Measurements from ENCODE around the gene GIGYF2. TPM values are rescaled to one million over a fixed set of nuclear protein-coding genes. Genes with fewer than 3 reads are reported as not detected.

GIGYF2 gene
- total RNA-seq, 1 experiment from 2014 or later = 60.6 TPM

GRCh38 chr2:232689152-232689910, 7.8 kb upstream of the GIGYF2 start:
- ATAC-seq (no peak), DNase-seq (ENCODE audit: low read depth, low spot score) (no peak)
- POLR2A ChIA-PET = no interaction called here
- Histone ChIP-seq H3K27ac (ENCODE audit: low read depth, low read length) (no peak overlapping the region), H3K27me3 (ENCODE audit: insufficient read depth, low read length) (no peaks in the 10 kb centered on the region), H3K4me1 (ENCODE audit: control insufficient read depth in 1 of 2, insufficient read depth in 2 of 2, low read length in 2 of 2) (no peaks in the 10 kb centered on the region; a peak in 1 of 4 replicates), H3K79me2 (ENCODE audit: insufficient read depth, low read length) (no peaks in the 10 kb centered on the region), H2AFZ (ENCODE audit: low read depth, low read length, poor library complexity, severe bottlenecking) (no peak overlapping the region), H3K4me2 (ENCODE audit: low read length) (no peak overlapping the region), H4K20me1 (ENCODE audit: insufficient read depth) (no peaks in the 10 kb centered on the region), H3K4me3 (replicated peaks in 1 of 2; ENCODE audit: low read depth in 1 of 2, low read length in 2 of 2) (no peak overlapping the region), H3K9ac (ENCODE audit: low read length) (no peak overlapping the region), H3K36me3 (ENCODE audit: control insufficient read depth in 1 of 2, insufficient read depth in 2 of 2, low read length in 2 of 2) (no peaks in the 10 kb centered on the region), H3K9me2 (ENCODE audit: insufficient read depth) (no peaks in the 10 kb centered on the region), H3K9me3 (ENCODE audit: control insufficient read depth in 1 of 2, insufficient read depth in 1 of 2, low read depth in 1 of 2, low read length in 2 of 2) (no peaks in the 10 kb centered on the region)
- no TSS peak for BruUV-seq (replicated peaks)
- intact Hi-C loops (cut with micrococcal nuclease) = no loop called here
- RAD21 ChIA-PET (ENCODE audit: low non-redundant PET in 1 of 2, low total read pairs in 2 of 2, uncharacterized antibody in 2 of 2, unreplicated experiment in 2 of 2) = no interaction called here
- TF ChIP-seq YY1 (IDR thresholded peaks at IDR 0.05; ENCODE audit: extremely low read depth, insufficient replicate concordance, low read depth, low read length) (no peak), CTCF (IDR thresholded peaks at IDR 0.05 in 2 of 3, conservative IDR thresholded peaks at IDR 0.05 in 1 of 3; ENCODE audit: borderline replicate concordance in 1 of 3, insufficient read depth in 1 of 3, low read depth in 2 of 3, low read length in 2 of 3) (no peak), CEBPB (IDR thresholded peaks at IDR 0.05; ENCODE audit: low read depth) (no peak), ATF3 (IDR thresholded peaks at IDR 0.05) (no peak), TCF7L2 (IDR thresholded peaks at IDR 0.05; ENCODE audit: borderline replicate concordance, extremely low read depth, insufficient read depth, insufficient read length) (no peak), RAD21 (IDR thresholded peaks at IDR 0.05; ENCODE audit: low read depth) (no peak), JUND (IDR thresholded peaks at IDR 0.05) (no peak), POLR2AphosphoS5 (IDR thresholded peaks at IDR 0.05; ENCODE audit: low read depth, low read length) (no peak), ZNF274 (IDR thresholded peaks at IDR 0.05; ENCODE audit: low read depth, low read length) (no peak), SP1 (IDR thresholded peaks at IDR 0.05; ENCODE audit: low read depth) (no peak), MAX (IDR thresholded peaks at IDR 0.05) (no peak), SIN3A (IDR thresholded peaks at IDR 0.05; ENCODE audit: low read depth) (no peak), REST (IDR thresholded peaks at IDR 0.05; ENCODE audit: low read depth) (no peak), ELF1 (IDR thresholded peaks at IDR 0.05; ENCODE audit: borderline replicate concordance, low read depth) (no peak), EZH2 (IDR thresholded peaks at IDR 0.05) (no peak), POLR2A (IDR thresholded peaks at IDR 0.05; ENCODE audit: borderline replicate concordance, extremely low read depth, insufficient read depth, insufficient read length) (no peak), CBX3 (IDR thresholded peaks at IDR 0.05; ENCODE audit: low read depth) (no peak), EZH2phosphoT487 (IDR thresholded peaks at IDR 0.05; ENCODE audit: borderline replicate concordance) (no peak)
- CTCF ChIA-PET = no interaction called here

All from HCT116 (cell line).